ENCODE results near the gene SULT1E1.

SULT1E1 gene, protein sequence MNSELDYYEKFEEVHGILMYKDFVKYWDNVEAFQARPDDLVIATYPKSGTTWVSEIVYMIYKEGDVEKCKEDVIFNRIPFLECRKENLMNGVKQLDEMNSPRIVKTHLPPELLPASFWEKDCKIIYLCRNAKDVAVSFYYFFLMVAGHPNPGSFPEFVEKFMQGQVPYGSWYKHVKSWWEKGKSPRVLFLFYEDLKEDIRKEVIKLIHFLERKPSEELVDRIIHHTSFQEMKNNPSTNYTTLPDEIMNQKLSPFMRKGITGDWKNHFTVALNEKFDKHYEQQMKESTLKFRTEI

DNA sequence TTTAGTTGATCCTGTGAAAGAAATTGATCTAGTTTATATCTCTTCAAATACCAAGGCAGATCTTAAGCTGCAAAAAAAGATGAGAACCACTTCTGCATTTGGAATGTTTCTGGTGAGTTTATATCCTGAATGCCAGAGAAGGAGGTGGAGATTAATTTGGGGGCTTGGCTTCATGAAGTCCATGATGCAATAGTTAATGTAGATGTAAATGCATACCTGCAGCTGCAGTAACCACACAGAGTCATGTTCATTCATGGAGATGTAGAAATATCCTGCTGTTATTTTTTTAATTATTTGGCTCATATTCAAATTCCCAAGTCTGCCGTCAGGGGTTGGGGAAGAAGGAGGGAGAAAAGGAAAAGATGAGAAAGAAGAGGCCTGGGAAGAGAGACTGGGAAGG is at the start of gene SULT1E1:
Gene SULT1E1, minus strand, starts transcription at position 94 of the 400 bp plus-strand sequence. CDS start 2,501 bp downstream, outside the sequence.
- no peak for DNase-seq

DNA sequence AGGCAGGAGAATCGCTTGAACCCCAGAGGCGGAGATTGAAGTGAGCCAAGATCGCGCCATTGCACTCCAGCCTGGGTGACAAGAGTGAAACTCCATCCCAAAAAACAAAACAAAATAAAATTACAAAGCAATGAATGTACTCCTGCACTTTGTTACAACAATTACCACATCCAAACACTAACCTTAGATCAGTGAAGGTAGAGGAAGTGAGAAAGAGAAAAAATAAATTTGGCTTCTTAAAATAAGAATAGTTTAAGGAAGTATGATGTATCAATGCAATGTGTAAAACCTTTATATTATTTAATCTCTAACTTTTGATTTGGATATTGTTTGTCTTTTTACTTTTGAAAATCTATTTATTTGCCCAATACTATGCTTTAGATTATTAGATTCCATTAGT is 49.2 kb upstream of the SULT1E1 start:
- DNase-seq, result no peak

DNA sequence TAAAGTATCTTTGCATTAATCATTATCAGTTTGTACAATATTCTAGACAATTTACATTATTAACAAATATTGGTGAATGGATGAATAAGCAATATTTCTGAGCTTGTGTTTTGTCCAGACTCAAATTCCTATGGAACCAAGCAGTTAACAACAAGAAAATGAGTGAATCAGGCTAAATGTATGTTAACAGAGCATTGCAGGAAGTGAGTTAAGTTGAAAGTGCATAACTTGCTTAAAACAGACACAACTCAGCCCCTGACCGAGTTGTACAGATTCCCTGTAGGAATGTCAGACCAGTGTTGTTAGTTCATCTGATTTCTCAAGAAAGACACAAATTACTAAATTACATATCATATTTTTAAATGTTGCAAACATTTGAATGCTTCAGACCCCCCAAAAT is 47.2 kb upstream of the SULT1E1 start:
- no peak for DNase-seq

DNA sequence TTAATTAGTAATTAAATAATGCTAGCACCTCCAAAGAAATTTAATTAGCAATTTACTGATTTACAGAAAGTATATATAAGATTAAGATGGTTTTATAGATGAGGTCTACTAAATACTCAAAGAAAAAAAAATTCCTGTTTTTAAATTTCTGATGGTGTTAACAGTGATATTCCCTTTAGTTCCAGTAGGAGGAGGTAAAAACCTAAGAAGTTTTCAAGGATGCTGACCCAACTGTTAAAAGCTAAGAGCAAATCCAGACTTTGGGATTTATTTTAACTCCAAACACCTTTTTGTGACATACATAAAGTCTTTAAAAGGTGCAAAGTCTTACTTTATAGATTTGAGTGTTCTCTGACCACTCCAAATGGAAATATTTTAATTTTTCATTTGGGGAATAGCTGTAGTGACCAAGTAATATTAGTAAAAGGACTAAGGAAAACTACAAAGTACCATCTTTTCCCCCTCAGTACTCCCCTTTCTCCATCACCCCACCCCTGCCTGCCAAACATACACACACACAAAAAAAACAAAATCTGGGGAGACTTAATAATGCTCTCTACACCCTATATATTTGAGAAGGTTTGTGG is 36.7 kb upstream of the SULT1E1 start:
- DNase-seq, result no peak

DNA sequence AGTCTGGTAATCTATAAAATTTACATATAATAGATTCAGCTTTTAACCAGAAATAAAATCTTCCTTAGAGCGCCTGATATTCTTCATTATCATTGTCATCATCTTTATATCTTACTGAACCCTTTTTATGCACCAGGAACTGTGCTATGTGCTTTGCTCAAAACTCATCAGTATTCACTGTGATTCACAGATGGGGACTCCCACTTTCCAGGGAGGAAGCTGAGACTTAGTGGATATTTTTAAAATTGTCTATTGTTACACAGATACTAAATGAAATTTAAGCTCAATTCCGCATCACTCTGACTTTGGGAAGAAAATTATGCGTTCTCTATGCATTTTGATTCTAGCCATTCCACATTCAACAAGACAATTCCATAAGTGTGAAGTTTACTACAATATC is 34.8 kb upstream of the SULT1E1 start:
- no peak for DNase-seq

DNA sequence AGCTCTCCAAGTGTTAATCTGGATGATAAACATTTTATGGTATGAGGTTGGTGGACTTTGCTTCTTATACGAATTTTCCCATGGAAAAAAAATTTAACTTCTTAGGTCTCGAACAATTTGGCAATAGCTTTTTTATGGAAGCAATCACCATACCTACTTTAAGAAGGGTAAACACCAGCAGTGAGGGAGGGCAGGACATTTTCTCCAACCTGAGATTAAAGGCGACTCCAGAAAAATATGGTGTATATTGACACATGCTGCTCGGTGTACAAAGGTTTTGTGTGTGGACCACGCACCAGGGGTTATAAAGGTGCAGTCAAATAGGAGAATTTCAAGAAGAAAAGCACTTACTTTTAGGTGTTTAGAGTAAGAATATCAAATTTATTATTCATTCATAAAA is 34.2 kb upstream of the SULT1E1 start:
- no peak for DNase-seq

DNA sequence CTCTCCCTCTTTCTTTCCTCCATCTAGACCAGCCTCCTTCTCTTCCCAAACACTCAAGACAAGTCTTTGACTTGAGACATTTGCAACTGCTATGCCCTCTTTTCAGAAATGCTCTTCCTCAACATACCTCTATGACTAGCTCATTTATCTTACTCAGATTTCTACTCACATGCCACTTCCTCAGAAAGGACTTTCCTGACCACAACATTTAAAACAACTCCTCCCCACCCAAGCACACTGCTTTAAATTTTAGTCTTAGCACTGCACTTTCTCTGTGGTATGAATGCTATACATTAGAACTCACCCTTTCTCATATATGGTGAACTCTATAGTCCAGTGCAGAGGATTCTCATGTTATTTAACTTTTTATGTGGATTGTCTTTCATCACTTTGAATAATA is 28.4 kb upstream of the SULT1E1 start:
- no peak for DNase-seq

DNA sequence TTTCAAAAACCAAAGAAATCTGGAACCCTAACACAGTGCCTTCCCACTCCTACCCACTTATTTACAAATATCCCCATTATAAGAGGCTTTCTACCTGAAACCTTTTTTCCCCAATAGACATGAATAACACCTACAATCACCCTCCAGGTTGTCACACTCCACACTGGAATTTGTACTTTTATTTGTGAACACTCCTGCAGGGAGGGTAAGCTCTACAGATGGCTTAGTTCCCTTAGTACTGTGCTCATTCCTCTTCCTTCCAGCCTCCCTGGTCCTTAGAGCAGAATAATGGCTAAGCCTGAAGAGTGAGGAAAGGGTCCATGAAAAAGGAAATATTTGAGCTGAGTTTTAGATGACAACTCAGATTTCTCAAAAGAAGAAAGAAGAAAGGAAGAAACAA is 22.2 kb upstream of the SULT1E1 start:
- DNase-seq, result no peak

DNA sequence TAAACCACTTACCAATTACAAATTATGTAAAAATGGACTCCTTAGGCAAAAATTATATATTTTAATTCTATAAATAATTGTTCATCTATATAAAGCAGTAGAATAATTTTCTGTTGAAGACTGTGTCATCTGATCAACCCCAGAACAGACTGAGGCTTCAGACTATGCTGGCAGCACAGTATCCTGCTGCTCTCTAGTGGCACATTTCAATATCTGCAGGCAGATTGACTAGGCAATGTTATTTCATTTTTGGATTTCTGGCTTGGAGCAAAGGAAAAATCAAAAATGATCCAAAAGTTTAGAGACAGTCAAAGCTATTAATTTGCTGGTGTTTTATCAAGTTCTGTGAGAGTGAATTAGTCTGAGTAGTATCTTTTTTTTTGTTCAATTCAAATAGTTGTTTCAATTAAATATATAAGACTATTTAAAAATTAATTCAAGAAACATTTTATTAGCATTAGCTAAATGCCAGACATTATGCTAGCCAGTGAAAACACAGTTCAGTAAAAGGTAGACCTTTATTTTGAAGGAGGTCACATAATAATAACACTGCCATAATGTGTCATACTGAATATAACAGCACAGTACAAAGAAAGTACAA is 21.3 kb upstream of the SULT1E1 start:
- DNase-seq, result no peak

DNA sequence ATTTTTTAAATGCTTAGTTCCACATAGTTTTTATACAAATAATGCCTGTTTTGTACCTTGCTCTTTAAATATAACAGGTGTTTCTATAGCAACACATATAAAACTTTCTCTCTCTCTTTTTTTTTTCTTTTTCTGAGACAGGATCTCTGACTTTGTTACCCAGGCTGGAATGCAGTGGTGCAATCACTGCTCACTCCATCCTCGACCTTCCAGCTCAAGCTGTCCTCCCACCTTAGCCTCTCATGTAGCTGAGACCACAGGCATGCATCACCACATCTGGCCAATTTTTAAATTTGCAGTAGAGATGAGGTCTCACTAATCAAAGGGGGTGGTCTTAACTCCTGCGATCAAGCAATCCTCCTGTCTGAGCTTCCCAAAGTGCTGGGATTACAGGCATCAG is 18.3 kb upstream of the SULT1E1 start:
- DNase-seq, result no peak

DNA sequence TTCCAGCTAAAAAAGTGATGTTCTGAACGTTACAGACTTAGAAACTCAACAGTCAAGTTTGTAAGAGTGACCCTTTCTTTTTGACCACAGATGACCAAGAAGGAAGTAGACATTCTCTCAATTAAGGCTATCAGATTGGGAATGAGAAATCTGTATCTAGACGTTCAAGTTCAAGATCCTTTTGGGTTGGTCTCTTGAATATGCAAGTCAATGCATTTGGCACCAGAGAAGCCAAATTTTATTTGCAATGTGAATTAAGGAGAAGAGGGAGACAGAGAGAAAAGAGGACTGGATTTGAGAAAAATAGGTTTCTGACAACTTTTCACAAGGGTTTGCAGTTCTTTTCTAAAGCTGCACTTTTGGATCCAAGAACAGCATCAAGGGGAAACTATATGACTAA is 17.5 kb upstream of the SULT1E1 start:
- no peak for DNase-seq

DNA sequence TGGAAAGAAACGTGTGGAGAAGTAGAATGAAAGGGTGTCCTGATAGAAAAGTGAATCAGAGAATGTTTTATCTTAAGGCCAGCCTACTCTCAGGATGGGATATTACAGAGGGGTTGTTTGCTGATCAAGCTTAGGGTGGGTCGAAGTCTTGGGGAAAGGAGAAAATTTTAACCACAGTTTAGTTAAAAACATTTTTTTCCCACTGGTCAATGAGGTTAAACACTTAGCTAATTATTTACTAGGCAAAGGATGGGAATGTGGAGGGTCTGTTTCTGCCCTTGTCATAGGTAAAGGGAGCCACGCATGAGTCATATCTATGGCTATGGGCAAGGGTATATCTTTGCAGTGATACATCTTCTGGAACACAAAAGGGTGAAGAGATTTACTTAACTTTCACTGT is 16.1 kb upstream of the SULT1E1 start:
- DNase-seq, result no peak

DNA sequence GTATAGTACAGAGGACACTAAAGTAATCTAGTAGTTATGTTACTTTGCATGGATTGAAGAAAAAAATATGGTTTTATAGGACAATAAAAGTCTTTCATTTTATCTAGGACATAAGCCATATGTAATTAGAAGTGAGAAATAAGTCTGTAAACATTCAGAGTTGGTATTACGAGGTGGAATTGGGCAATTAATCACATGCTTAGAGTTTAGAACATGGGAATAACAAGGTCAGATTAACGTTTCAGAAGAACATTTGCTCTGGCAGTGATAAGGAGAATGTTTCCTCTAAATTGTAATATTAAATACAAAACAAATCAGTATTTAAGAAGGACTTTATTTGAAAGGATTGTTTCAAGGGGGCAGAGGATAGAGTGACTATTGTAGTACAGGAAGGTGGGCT is 15.6 kb upstream of the SULT1E1 start:
- no peak for DNase-seq

DNA sequence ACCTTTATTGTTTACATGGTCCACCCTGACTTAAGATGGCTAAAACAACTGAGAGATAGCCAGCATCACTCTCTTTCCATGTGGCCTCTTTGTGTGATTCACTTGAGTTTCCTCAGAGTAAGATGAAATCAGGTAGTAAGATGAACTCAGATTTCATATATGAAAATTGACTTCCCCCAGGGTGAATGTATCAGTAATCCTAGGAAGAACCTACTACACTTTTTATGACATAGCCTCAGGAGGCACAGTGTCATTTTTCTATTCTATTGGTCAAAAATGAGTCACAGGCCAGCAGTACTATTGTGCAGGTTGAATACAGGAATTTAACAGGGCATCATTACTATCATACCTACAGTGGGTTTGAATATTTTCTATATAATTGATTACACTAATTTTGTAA is 14.6 kb upstream of the SULT1E1 start:
- DNase-seq, result no peak

DNA sequence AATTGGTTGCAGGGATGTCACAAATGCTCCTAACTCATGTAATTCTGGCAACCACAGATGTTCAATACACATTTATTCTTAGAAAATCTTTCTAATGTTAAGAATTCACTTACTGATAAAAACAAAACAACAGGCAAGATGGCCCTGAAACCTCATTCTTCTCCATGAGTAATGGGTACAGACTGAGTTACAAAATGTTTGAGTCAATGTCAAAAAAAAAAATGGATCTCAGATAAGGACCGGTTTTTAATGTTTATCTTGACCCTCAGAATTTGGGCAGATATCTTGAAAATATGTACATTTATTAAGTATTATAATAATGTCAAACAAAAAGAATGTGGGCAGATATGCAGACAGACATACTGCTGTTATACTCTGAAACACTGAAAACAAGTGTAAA is 1.8 kb upstream of the SULT1E1 start:
- DNase-seq, result no peak

DNA sequence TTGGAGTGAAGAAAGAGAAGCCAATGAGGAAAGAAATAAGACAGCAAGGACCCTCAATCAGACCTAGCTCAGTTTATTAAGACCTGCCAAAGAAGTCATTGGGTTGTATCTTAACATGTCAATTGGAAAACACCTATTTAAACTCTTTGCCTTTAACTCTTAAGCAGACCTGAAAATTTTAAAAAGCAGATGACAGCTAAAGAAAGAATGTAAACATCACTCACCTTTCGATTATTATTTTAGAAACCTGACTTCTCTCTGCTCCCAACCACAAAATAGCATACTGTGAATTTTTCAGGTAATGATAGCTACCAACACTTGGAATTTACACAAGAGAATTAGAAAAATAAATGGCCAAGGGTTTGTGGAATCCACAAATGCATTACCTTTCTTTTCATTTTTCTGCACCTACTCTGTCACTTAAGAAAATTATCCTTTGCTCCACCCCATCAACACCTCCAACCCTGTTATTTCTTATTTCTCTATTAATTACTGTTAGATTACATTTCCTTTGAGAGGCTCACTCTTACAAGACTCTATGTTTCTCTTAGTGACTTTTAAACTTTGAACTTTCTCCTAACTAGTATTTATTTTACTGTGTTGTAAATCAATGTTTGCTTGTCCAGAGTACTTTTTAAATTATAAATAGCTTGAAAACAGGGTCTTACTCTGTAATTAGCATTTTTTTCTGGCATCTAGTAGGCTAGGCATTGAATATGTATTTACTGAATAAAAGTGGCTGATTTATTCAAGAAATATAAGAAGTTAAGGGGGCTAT is 765 bp upstream of the SULT1E1 start:
- DNase-seq, result no peak

DNA sequence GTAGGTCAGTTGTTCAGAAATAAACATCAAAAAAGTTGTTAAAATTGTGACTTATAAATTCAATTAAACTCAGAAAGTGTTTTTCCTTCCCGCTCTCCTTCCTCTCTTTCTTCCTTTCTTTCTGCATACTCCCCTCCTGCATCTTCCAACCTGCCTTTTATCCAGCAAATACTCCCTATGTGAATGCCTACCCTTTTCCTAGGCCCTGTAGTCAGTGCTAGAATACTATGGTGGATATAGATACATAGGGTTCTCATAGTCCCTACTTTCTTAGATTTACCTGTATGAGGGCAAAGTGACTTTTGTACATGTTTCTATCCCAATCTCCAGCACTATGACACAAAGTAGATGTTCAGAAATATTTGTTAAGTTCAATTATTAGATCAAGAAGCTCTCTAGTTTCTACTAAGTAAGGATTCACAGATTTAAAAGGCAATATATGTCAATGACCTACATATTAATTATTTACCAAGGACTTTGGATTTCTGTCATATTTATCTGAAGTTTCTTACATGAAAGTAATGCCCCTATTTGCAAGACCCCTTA is 732 bp downstream of the SULT1E1 start:
- no peak for DNase-seq

DNA sequence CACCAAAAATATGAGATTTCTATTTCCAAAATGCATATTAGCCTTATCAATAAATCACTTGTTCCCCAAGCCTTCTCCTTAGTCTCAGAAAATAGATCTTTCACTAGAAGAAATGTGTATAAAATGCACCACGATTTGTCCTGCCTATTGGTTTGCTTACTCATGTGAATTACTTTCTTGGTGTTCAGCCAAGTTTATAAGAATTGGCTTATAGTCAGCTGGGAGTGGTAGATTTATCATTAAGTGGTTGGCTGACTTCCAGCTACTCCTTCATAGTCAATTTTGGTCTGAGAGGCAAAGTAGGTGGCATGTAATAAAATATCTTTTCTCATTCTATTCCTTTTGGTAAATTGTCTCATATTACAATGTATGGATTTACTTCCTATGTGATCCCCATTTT is 1.3 kb downstream of the SULT1E1 start:
- no peak for DNase-seq

DNA sequence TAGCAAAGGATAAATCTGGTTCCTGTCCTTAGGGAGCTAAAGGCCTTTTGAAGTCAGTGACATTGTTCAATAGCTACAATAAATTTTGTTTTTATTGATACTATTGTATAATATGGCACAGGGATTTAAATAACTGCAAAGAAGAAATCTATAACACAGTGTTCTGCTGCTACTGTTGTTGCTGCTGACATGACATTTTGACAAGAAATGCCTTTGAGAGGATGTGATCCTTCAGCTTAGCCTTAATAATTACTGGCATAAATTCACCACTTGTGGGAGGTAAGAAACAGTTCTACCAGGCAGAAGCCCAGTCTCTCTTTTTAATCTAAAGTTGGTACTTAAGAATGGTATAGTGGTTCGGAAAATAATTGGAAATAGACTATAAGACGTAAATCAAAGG is 4.1 kb downstream of the SULT1E1 start:
- no peak for DNase-seq

DNA sequence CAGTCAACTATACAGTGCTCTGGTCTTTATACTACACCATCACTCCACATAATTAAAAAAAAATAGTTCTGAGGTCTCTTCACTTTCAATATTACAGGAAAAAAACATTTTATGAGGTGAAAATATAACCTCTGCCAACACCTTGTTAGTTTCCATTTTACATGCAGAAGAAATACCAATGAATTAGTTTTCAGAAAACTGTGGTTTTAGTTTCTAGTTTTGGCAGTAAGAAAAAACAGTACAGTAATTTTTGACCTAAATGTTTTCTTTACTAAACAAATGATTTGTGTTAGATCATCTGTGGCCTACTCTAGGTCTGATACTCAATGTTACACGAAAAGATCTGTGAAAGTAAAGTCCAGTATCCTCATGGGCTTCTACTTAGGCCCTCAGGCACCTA is 10.0 kb downstream of the SULT1E1 start:
- no peak for DNase-seq

DNA sequence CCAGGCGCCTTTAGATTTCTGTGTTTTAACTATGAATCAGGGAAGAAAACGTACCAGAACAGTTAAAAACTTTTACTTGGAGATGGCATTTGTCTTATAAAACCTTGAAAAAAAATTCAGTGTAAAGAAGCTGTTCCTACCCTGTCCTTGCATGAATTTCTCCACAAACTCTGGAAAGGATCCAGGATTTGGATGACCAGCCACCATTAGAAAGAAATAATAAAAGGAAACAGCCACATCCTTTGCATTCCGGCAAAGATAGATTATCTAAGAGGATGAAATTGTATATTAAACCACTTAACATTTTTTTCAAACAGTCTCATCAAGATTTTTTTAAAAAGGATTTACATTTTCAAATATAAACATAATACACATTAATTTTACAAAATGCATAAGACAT is 10.6 kb downstream of the SULT1E1 start:
- no peak for DNase-seq

DNA sequence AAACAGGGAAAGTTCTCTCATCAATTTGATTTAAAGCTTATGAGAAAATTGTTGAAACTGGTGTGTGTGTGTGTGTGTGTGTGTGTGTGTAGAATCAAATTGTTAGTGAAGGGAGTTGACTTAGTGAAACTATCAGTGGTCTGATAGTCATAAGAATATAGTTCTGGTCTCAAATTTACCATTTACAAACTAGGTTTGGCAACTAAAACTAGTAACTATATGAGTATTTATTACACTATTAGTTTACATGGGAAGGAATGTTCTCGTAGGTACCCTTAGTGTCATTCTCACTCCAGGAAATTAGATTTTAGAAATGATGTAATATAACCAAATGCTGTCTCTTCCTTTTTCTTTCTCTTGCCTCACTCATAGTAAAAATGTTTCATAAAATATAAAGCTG is 11.9 kb downstream of the SULT1E1 start:
- DNase-seq, result no peak

DNA sequence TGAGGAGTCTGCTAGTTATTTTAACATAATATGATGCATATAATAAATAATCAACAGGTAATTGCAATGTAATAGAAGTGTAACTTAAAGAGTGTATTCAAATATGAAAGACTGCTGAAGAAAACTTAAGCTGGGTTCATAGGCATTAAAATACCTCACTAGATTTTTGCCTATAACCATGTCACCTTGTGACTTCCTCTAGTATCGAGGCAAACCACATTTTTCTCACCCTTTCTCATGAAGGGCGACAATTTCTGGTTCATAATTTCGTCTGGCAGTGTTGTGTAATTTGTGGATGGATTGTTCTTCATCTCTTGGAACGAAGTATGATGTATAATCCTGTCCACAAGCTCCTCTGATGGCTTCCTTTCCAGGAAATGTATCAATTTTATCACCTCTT is 16.0 kb downstream of the SULT1E1 start:
- no peak for DNase-seq

DNA sequence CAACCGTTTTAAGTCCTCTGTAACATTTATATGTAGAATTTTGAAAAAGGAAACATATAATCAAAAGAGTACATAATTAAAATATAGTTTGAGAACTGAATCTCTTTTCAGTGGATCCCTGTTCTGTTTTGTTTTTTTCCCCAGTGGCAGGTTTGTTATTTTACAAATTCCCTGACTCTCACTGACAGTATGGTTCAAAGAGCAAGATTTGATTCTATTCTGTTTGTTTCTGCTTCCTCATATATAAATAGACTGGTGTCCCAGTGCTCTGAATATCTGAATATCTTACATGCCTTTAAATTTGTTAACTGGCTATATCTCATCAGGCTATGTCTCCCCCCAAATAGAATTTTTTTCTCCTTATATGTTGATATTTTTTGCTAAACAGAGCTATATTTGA is 16.6 kb downstream of the SULT1E1 start:
- no peak for DNase-seq

Data from NCI-H2227 treated with DMSO at 0.1 percent for 48 hours (cell line).